GM20000 (cell line): ENCODE data around the gene KIAA0586.

Source experiments
- DNase-seq: peaks from one replicate; pipeline ENCODE4 v3.0.0; 2012; ENCODE audit warnings: low spot score
- CTCF ChIP-seq: IDR thresholded peaks from 2 replicates; pipeline ENCODE4 v1.5.1; 2012; ENCODE audit warnings: mild to moderate bottlenecking, control low read depth; ENCODE audit errors: extremely low read depth, missing control alignments

The KIAA0586 gene

DNA sequence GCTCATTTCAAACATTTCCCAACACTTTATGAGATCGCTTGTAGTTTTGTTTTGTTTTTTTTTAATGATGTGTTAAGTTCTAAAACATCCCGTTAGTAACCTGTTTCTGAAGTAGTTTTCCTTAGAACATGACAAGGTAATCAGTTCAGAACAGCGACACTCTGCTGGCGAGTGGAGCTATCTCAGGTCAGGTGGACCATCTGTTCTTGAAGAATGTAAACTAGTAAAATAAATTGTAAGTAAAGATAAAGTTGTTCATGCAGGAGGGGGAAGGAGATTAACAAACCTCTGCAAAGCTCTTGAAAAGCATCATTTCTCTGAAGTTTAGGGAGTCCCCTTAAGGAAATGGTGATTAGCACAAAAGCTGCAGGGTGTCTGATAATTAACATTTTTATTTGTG is 138.3 kb downstream of the KIAA0586 start:
- no peak for TF ChIP-seq CTCF
- no peak for DNase-seq

- no peak for DNase-seq
- no peak for TF ChIP-seq CTCF
These were observed 139.5 kb downstream of the KIAA0586 start for GRCh38 chr14:58566979-58567378.

DNA sequence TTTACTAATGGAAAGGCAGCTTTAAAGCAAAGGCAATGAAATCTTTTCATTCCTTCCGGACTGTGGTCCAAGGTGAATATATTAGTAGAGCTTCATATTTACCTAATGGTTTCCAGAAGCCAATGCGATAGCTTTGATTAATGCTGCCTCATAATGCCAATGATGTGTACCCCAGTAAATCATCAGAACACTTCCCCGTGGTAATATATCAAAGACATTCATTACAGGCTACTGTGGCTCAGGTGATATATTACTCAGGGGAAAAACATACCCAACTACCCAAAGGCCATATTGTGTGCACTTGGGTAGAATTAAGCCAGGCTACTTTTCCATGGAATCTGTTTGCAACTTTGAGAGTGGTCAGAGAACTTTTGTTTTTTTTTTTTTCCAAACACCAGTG is 140.8 kb downstream of the KIAA0586 start:
- no peak for TF ChIP-seq CTCF
- no peak for DNase-seq

DNA sequence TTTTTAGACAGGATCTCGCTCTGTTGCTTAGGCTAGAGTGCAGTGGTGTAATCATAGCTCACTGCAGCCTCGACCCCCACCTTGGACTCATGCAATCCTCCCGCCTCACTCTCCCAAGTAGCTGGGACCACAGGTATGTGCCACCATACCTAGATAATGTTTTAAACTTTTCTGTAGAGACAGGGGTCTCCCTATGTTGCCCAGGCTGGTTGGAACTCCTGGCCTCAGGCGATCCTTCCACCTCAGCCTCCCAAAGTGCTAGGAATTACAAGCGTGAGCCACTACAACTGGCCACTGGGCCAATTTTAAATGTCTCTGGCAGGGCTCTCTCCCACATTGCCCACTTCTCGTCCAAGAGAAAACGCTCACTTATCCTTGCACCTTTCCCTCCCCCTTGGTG is 143.7 kb downstream of the KIAA0586 start:
- no peak for DNase-seq
- no peak for TF ChIP-seq CTCF

DNA sequence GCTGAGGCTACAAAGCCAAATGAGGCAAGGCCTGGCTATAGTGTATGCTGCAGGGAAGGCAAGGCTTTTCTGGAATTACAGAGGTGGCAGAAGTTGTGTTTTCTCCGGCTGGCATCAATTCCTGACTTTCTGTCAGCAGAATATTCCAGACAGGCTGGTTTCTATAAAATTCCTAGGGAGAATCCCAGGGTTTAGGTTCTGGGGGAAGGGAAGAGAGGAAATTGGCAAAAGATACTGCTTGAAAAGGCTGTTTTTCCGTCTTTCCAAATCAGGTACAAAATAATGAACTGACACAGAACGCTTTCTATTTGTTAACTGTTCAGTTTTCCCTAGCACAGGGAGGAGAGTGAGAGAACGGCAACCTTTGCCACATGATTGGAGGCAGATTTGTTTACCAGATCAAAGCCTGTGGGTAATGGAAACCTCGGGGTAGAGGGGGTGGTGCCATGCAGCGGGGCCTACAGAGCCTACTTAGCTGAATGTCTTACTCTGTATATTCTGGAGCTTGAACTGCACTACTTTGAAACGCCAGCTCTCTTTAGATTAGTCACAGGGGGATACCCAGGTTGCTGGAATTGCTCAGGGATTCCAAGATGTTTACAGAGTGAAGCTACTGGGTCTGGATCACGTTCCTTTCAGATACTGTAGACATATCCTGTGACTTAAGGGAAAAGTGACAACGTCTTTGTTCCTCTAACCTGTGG is 144.4 kb downstream of the KIAA0586 start:
- TF ChIP-seq CTCF: no peak
- DNase-seq: no peak

DNA sequence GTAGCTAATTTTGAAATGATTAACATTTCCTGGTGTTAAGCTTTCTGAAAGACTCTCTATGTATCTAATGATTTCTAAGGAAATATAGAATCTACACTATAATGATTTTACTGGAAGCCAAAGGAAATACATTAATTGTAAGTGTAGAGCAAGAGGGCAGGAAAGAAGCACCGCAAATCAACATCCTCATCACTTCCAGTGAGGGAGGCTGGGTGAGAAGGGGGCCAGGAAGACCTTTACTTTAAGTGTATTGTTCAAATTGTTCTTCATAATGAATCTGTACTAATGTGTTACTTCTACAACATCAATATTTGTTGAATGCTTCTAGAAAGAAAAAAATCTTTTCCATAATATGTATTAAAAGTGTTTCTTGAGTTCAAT is 144.9 kb downstream of the KIAA0586 start:
- TF ChIP-seq CTCF: no peak
- no peak for DNase-seq

- no peak for DNase-seq
- no peak for TF ChIP-seq CTCF
These were observed 145.3 kb downstream of the KIAA0586 start for GRCh38 chr14:58572863-58573262.
